Testis (tissue), 3 donors: ENCODE results near the gene SBF1. TPM values are rescaled to one million over a fixed set of nuclear protein-coding genes. Genes with fewer than 3 reads are reported as not detected.

Experiments used
- DNase-seq: peaks from one replicate; pipeline ENCODE4 v3.0.0-alpha.2; 2019
- H3K27ac ChIP-seq, 2 donors: fragments of 200-600 bp; sonication (generic); one replicate each; pipeline ENCODE4 v1.5.1; 2019
- H3K27me3 ChIP-seq: fragments of 200-600 bp; sonication (generic); one replicate; pipeline ENCODE4 v1.5.1; 2019
- H3K36me3 ChIP-seq: fragments of 200-600 bp; sonication (generic); one replicate; pipeline ENCODE4 v1.5.1; 2017; ENCODE audit warnings: low read depth; ENCODE audit errors: missing control alignments
- H3K4me1 ChIP-seq: fragments of 200-600 bp; sonication (generic); one replicate; pipeline ENCODE4 v1.5.1; 2019
- H3K4me3 ChIP-seq, 2 donors: fragments of 200-600 bp; sonication (generic); one replicate each; pipeline ENCODE4 v1.5.1; 2017 to 2019
- H3K9me3 ChIP-seq: fragments of 200-600 bp; sonication (generic); one replicate; pipeline ENCODE4 v1.5.1; 2017
- POLR2A ChIP-seq: fragments of 450-650 bp; IDR thresholded peaks from one replicate; pipeline ENCODE4 v1.6.1; 2017; ENCODE audit warnings: antibody characterized with exemption, mild to moderate bottlenecking, moderate library complexity
- WGBS, 2 donors: methylation state at CpG; one replicate each; pipeline ENCODE4 v1.1.5; 2018; 5-methylcytosine and 5-hydroxymethylcytosine counted together
- intact Hi-C: fragments of 100-400 bp; cut with DNase I; formaldehyde crosslinking; loops from one replicate; pipeline ENCODE4 v1.15.1; 2023; ENCODE audit warnings: low total_unique reads
- polyA plus RNA-seq: library from polyadenylated mRNA; stranded (reverse); fragments of 350-450 nt; fragmentation: Illumina TruSeq; extraction: RNeasy Lipid Tissue Mini Kit (QIAGEN cat#74804); gene quantifications from one replicate; pipeline ENCODE4 v1.2.3, GENCODE V29; 2014; ENCODE audit warnings: low read depth, low replicate concordance; ENCODE audit not compliant: insufficient read depth
- total RNA-seq, 2 donors: library from RNA; depleted of rRNA; stranded (reverse); fragments of >200 nt; gene quantifications; one replicate each; pipeline ENCODE4 v1.2.3, GENCODE V29; 2016
- TF ChIP-seq, protein P1 (sequence below), 3 experiments: fragments of 450-650 bp in 2 of 3; fragments of 200-600 bp in 1 of 3; sonication (generic) in 1 of 3; IDR thresholded peaks; one replicate each; pipeline ENCODE4 v1.5.1; 2016 to 2019; ENCODE audit warnings: antibody characterized with exemption in 3 of 3, mild to moderate bottlenecking in 2 of 3, moderate library complexity in 1 of 3

The SBF1 gene
- total and polyA plus RNA-seq, 3 donors from 2014 or later, result 201 to 239 (median 208) TPM

DNA sequence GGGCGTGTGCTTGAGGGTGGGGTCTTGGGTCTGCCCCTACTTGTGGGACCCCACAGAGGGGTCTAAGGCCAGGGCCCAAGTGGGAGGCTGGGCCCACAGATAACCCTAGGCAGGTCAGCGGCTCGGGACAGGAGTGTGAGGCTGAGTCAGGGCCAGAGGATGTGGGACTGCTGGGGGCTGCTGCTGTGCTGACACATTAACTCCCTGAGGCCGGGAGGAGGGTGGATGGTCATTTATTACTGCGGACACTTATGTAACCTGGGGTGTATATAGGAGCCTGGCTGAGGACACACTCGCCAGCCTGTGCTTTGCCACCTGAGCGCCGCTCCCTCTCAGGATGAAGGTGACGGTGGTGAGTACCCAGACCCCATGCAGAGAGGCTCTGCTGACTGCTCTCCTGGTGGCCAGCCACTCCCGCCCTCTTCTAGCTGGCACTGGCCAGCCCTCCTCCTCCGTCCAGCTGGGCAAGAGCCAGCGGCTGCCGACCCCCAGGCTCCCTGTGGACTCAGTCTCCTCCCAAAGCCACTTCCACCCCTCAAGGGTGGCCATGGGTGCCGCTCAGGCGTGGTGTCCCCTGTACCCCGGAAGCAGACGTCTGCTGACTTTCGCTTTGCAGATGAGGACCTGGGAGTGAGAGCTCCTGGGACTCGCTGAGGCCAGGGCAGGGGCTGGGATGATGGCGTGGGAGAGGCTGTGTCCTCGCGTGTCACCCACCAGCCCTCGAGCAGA is 11.9 kb upstream of the SBF1 start, which contains the start of gene MIOX:
Gene MIOX, plus strand, starts transcription at position 299 of the 729 bp plus-strand sequence. Its CDS starts 39 bp downstream, at position 338.
- H3K27me3 ChIP-seq, result no peaks in the 10 kb centered on the region
- DNase-seq, result no peak
- H3K27ac ChIP-seq, result no peak within 1 kb of the TSS
- TF ChIP-seq, protein P1, sequence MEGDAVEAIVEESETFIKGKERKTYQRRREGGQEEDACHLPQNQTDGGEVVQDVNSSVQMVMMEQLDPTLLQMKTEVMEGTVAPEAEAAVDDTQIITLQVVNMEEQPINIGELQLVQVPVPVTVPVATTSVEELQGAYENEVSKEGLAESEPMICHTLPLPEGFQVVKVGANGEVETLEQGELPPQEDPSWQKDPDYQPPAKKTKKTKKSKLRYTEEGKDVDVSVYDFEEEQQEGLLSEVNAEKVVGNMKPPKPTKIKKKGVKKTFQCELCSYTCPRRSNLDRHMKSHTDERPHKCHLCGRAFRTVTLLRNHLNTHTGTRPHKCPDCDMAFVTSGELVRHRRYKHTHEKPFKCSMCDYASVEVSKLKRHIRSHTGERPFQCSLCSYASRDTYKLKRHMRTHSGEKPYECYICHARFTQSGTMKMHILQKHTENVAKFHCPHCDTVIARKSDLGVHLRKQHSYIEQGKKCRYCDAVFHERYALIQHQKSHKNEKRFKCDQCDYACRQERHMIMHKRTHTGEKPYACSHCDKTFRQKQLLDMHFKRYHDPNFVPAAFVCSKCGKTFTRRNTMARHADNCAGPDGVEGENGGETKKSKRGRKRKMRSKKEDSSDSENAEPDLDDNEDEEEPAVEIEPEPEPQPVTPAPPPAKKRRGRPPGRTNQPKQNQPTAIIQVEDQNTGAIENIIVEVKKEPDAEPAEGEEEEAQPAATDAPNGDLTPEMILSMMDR (IDR thresholded peaks at IDR 0.05), result no peak
- no peaks in the 10 kb centered on the region for H3K9me3 ChIP-seq
- WGBS, 2 donors, result 79% methylated on average over 18 to 23 of the region's 23 CpGs
- intact Hi-C loops, result no loop called here
- H3K4me3 ChIP-seq, result no peak within 1 kb of the TSS
- H3K36me3 ChIP-seq, result no peaks in the 10 kb centered on the region
- no peaks in the 10 kb centered on the region for H3K4me1 ChIP-seq

DNA sequence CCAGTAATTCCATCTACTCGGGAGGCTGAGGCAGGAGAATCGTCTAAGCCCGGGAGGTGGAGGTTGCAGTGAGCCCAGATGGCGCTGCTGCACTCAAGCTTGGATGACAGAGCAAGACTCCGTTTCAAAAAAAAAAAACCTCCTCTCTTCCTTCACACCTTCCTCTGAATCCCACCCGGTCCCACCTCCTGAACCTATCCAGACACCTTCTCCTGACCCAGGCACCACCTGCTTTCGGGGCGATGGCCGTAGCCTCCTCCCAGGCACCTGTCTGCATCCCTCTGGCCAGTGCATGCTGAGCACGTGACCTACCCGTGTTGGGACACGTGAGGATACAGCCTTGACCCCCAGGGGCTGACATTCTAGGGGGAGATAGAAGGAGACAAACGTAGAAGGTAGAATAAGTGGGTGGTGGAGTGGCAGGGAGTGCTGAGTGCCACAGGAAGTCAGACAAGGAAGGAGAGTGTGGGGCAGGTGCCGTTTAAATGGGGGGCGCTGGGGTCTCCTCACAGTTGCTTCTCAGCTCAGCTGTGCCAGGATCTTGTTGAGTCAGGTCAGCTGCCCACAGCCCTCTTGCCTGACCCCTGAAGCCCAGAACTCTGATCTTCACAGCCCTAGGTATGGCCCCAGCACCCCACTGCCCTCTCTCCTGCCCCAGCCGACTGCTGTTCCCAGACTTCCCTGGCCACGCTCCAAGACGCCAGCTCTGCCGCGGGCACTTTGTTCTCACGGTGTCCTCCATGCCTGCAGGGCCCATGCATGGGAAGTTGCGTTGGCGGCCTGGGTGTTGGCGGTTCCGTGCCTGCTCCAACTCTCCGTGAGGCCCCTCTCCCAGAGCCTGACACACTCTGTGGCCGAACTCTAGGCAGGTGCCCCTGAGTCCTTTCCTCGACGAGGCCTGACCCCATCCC is 10.6 kb upstream of the SBF1 start:
- Histone ChIP-seq H3K9me3 (no peaks in the 10 kb centered on the region), H3K4me1 (no peaks in the 10 kb centered on the region), H3K36me3 (no peaks in the 10 kb centered on the region), H3K27ac (no peak overlapping the region), H3K27me3 (no peaks in the 10 kb centered on the region), H3K4me3 (no peak overlapping the region)
- intact Hi-C loops, result no loop called here
- no peak for TF ChIP-seq POLR2A
- TF ChIP-seq, protein P1 (IDR thresholded peaks at IDR 0.05), result no peak
- 71 to 74% methylated on average over 18 to 29 of the region's 29 CpGs for WGBS, 2 donors
- no peak for DNase-seq

DNA sequence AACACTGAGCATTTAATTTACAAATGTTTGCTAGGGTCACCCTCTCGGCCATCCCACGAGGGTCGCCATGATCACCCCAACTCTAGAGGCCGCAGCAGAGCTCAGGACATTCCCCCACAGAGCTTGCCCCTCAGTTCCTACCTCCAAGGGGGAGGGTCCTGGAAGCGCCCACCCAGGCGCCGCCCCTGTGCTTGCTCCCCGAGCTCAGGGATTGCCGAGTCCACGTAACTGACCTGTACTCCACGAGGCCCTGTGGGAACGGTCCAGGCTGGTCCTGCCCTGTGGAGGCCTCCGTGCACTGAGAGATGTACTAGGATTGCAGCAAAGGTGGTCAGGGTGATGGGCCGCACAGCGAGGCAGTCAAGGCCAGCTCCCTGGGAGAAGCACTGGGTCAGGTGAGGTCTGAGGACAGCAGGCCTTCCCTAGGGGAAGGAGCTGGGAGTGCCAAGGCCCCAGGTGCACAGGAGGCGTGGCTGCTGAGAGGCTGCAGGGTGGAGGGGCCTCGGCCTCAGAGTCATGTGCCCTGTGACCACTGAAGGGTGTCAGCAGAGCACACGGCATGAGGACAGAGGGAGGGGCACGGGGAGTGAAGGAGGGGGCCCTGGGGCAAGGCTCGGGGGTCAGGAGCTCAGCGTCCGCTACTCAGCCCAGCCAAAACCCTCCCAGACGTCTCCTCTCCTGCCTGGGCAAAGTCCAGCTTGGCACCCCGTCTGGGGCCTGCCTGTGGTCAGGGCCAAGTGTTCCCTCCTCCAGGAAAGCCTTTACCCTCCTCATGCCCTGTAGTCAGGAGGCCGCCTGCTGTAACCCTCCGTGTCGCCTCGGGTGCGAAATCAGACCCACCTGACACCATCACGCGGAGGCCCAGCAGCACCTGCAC is 9.4 kb upstream of the SBF1 start:
- WGBS, 2 donors, result 86 to 88% methylated on average over 14 to 31 of the region's 31 CpGs
- H3K27ac ChIP-seq, result no peak overlapping the region
- H3K27me3 ChIP-seq, result no peaks in the 10 kb centered on the region
- H3K36me3 ChIP-seq, result no peaks in the 10 kb centered on the region
- no peak for DNase-seq
- intact Hi-C loops, result no loop called here
- TF ChIP-seq, protein P1 (IDR thresholded peaks at IDR 0.05), result no peak
- TF ChIP-seq POLR2A, result no peak
- no peaks in the 10 kb centered on the region for H3K9me3 ChIP-seq
- no peaks in the 10 kb centered on the region for H3K4me1 ChIP-seq
- no peak overlapping the region for H3K4me3 ChIP-seq

DNA sequence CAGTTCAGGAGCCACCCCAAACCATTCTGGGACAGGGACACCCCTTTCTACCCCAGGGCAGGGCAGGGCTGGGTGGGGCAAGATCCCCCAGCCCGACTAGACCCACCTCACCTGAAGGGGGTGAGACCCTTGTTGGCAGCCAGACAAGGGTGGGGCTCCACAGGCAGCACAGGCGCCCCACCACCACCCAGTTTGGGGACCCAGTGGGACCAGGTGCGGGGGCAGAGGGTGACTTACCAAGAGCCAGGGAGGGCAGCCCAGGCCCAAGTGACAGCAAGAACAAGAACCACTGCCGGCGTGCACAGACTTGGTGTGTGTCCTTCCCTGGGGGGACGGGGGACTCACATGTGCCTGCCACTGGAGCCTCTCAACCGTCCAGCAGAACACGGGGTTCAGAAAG is 8.7 kb upstream of the SBF1 start:
- Histone ChIP-seq H3K27ac (no peak overlapping the region), H3K9me3 (no peaks in the 10 kb centered on the region), H3K27me3 (no peaks in the 10 kb centered on the region), H3K4me1 (no peaks in the 10 kb centered on the region), H3K36me3 (no peaks in the 10 kb centered on the region), H3K4me3 (no peak overlapping the region)
- TF ChIP-seq POLR2A, result no peak
- TF ChIP-seq, protein P1 (IDR thresholded peaks at IDR 0.05), result no peak
- WGBS, 2 donors, result 87 to 90% methylated on average over 3 to 6 of the region's 8 CpGs
- DNase-seq, result no peak
- intact Hi-C loops, result no loop called here
